Measurements from ENCODE around the gene CCBE1.
A peak's percentile ranks its signal among the peaks of the same experiment; 100 is the strongest.

DNA sequence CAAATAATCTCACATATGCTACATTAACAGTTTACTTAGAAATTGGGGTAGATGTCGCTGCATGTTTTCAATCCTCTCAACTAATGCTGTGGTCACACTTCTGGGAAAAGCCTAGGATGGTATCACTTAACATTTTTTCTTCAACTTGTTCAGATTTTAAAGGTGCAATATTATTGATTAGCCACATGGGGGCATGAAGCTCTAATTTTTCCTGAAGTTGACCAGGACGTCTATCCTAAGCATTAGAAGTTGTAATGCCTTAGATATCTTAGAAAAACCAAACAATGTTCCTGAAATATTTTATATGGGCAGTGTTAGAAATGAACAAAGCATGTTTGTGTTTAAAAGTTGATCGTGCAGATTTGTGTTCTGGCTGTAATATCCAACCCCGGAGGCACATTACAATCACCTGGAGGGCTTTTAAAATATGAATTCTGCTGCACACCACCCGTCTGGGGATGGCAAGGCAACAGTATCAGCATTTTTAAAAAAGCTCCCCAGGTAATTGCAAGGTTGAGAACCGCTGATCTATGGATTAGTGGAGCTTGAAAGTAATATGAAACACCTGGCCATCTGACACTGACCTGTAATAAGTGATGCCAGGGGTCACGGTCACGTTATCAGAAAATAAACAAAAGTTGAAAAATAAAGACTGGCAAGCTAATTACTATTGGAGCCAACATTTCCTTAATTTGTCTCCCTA is 237.7 kb downstream of the CCBE1 start:
- no peak for TF ChIP-seq POLR2A (IDR thresholded peaks at IDR 0.05; ENCODE audit: low read depth, low read length)
- TF ChIP-seq SMC3 (IDR thresholded peaks at IDR 0.05; ENCODE audit: low read depth, low read length), result peak; percentile 88
- TF ChIP-seq, protein P1, sequence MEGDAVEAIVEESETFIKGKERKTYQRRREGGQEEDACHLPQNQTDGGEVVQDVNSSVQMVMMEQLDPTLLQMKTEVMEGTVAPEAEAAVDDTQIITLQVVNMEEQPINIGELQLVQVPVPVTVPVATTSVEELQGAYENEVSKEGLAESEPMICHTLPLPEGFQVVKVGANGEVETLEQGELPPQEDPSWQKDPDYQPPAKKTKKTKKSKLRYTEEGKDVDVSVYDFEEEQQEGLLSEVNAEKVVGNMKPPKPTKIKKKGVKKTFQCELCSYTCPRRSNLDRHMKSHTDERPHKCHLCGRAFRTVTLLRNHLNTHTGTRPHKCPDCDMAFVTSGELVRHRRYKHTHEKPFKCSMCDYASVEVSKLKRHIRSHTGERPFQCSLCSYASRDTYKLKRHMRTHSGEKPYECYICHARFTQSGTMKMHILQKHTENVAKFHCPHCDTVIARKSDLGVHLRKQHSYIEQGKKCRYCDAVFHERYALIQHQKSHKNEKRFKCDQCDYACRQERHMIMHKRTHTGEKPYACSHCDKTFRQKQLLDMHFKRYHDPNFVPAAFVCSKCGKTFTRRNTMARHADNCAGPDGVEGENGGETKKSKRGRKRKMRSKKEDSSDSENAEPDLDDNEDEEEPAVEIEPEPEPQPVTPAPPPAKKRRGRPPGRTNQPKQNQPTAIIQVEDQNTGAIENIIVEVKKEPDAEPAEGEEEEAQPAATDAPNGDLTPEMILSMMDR (conservative IDR thresholded peaks at IDR 0.05; ENCODE audit: low read depth, low read length), result peak; percentile 77
- no peak for TF ChIP-seq RFX5 (IDR thresholded peaks at IDR 0.05; ENCODE audit: low read depth, low read length)
- no peak for TF ChIP-seq FOS (IDR thresholded peaks at IDR 0.05; ENCODE audit: low read depth, low read length)
- peak; percentile 82 for TF ChIP-seq RAD21 (IDR thresholded peaks at IDR 0.05; ENCODE audit: low read length)
- TF ChIP-seq, protein P2, sequence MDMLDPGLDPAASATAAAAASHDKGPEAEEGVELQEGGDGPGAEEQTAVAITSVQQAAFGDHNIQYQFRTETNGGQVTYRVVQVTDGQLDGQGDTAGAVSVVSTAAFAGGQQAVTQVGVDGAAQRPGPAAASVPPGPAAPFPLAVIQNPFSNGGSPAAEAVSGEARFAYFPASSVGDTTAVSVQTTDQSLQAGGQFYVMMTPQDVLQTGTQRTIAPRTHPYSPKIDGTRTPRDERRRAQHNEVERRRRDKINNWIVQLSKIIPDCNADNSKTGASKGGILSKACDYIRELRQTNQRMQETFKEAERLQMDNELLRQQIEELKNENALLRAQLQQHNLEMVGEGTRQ (IDR thresholded peaks at IDR 0.05; ENCODE audit: low read depth, low read length), result no peak
- TF ChIP-seq RCOR1 (IDR thresholded peaks at IDR 0.05; ENCODE audit: insufficient replicate concordance, low read length), result no peak
- TF ChIP-seq MAZ (IDR thresholded peaks at IDR 0.05; ENCODE audit: borderline replicate concordance, low read depth, low read length), result no peak
- no peak for TF ChIP-seq MAFK (IDR thresholded peaks at IDR 0.05; ENCODE audit: low read depth, low read length)
- no peak for TF ChIP-seq NFE2L2 (IDR thresholded peaks at IDR 0.05; ENCODE audit: low read depth, low read length)
- TF ChIP-seq, protein P3, sequence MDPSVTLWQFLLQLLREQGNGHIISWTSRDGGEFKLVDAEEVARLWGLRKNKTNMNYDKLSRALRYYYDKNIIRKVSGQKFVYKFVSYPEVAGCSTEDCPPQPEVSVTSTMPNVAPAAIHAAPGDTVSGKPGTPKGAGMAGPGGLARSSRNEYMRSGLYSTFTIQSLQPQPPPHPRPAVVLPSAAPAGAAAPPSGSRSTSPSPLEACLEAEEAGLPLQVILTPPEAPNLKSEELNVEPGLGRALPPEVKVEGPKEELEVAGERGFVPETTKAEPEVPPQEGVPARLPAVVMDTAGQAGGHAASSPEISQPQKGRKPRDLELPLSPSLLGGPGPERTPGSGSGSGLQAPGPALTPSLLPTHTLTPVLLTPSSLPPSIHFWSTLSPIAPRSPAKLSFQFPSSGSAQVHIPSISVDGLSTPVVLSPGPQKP (IDR thresholded peaks at IDR 0.05; ENCODE audit: borderline replicate concordance, low read depth, low read length), result no peak

Data from IMR-90 (cell line).